ENCODE data around the gene RWDD4.

RWDD4 gene

GRCh38 chr4:183599284-183599683 is 59.7 kb downstream of the RWDD4 start:
- DNase-seq: no peak

- DNase-seq: no peak
Observed at GRCh38 chr4:183596067-183596757, 62.8 kb downstream of the RWDD4 start.

- no peak for DNase-seq
Observed at GRCh38 chr4:183594823-183595222, 64.2 kb downstream of the RWDD4 start.

- DNase-seq: no peak
Observed at GRCh38 chr4:183591301-183591700, 67.7 kb downstream of the RWDD4 start.
